Endothelial cell of umbilical vein (primary cell): ENCODE data around the gene CACNB1. TPM values are rescaled to one million over a fixed set of nuclear protein-coding genes. Genes with fewer than 3 reads are reported as not detected.

Experiments
- BruUV-seq: library from RNA; stranded (reverse); fragments of 400-500 nt; replicated peaks from 2 replicates; lab custom pipeline; 2021; lab: Mats Ljungman, UMichigan
- CTCF ChIA-PET: fragments of 300-600, 350-600 bp; sonication (Branson Sonifier 250); formaldehyde crosslinking; loops from one replicate; lab custom pipeline; 2021; ENCODE audit warnings: antibody characterized with exemption, inconsistent platforms; lab: Charles Lee
- POLR2A ChIA-PET: fragments of 300-600, 350-600 bp; sonication (Branson Sonifier 250); formaldehyde crosslinking; loops from one replicate; lab custom pipeline; 2021; ENCODE audit warnings: antibody characterized with exemption, inconsistent platforms; lab: Charles Lee
- DNase-seq: peaks from one replicate; pipeline ENCODE4 v3.0.0-alpha.2; 2011; ENCODE audit warnings: low read depth, low spot score
- FAIRE-seq: peaks from 2 replicates; lab custom pipeline; 2011; peaks lifted over from hg19 to GRCh38; lab: Jason Lieb, UNC
- H2AFZ ChIP-seq: 2 replicates; pipeline ENCODE4 v1.6.0; 2012; ENCODE audit warnings: low read depth, low read length, control low read depth, inconsistent platforms
- H3K27ac ChIP-seq: 2 replicates; pipeline ENCODE4 v1.5.1; 2011; ENCODE audit warnings: low read depth, mild to moderate bottlenecking, control low read depth, low read length, moderate library complexity; ENCODE audit not compliant: insufficient read depth
- H3K27me3 ChIP-seq, 2 experiments: 2 replicates each; pipeline versions ENCODE4 v1.6.0 to v1.6.1; 2011; ENCODE audit warnings: low read length in 2 of 2, mixed read lengths in 1 of 2; ENCODE audit not compliant: control insufficient read depth in 2 of 2, insufficient read depth in 2 of 2
- H3K36me3 ChIP-seq, 2 experiments: 2 replicates in 1 of 2; 3 replicates in 1 of 2; pipeline ENCODE4 v1.5.1; 2011; ENCODE audit warnings: low read length in 2 of 2, mild to moderate bottlenecking in 1 of 2, moderate library complexity in 1 of 2; ENCODE audit not compliant: control insufficient read depth in 2 of 2, insufficient read depth in 2 of 2; ENCODE audit errors: extremely low read depth in 1 of 2
- H3K4me1 ChIP-seq: 3 replicates; pipeline ENCODE4 v1.5.1; 2011; ENCODE audit warnings: mild to moderate bottlenecking, low read length; ENCODE audit not compliant: control insufficient read depth, insufficient read depth; ENCODE audit errors: extremely low read depth
- H3K4me2 ChIP-seq: 2 replicates; pipeline ENCODE4 v1.6.1; 2011; ENCODE audit warnings: low read length, control low read depth, mixed read lengths; ENCODE audit not compliant: insufficient read depth
- H3K4me3 ChIP-seq, 3 experiments: fragments of 200-600 bp in 1 of 3; sonication (generic), shearing (Covaris generic) in 1 of 3; replicated peaks in 1 of 3; 2 replicates each; pipeline ENCODE4 v1.5.1; 2011 to 2016; ENCODE audit warnings: control low read depth in 3 of 3, low read length in 3 of 3, mild to moderate bottlenecking in 2 of 3, inconsistent platforms in 1 of 3, low read depth in 1 of 3, moderate library complexity in 1 of 3; ENCODE audit not compliant: insufficient read depth in 1 of 3
- H3K79me2 ChIP-seq: 2 replicates; pipeline ENCODE4 v1.6.0; 2012; ENCODE audit warnings: low read length, inconsistent platforms; ENCODE audit not compliant: control insufficient read depth, insufficient read depth
- H3K9ac ChIP-seq: replicated peaks from 2 replicates; pipeline ENCODE3; 2011; ENCODE audit warnings: low read length, control low read depth; ENCODE audit not compliant: insufficient read depth; ENCODE audit errors: extremely low read depth
- H3K9me1 ChIP-seq: replicated peaks from 3 replicates; pipeline ENCODE4 v1.6.0; 2011; ENCODE audit warnings: mild to moderate bottlenecking, low read length; ENCODE audit not compliant: control insufficient read depth, insufficient read depth; ENCODE audit errors: extremely low read depth
- H3K9me3 ChIP-seq: replicated peaks from 2 replicates; pipeline ENCODE4 v1.5.1; 2012; ENCODE audit warnings: low read length, inconsistent platforms; ENCODE audit not compliant: control insufficient read depth, insufficient read depth
- H4K20me1 ChIP-seq: replicated peaks from 2 replicates; pipeline ENCODE3; 2011; ENCODE audit warnings: mild to moderate bottlenecking, low read length; ENCODE audit not compliant: control insufficient read depth, insufficient read depth; ENCODE audit errors: extremely low read depth
- EZH2 ChIP-seq: IDR thresholded peaks from 2 replicates; pipeline ENCODE4 v1.6.1; 2012; ENCODE audit warnings: borderline replicate concordance, low read depth, mild to moderate bottlenecking, moderate library complexity, low read length, inconsistent platforms; ENCODE audit not compliant: severe bottlenecking
- GATA2 ChIP-seq: IDR thresholded peaks from 2 replicates; pipeline ENCODE4 v1.7.0; 2011; ENCODE audit warnings: low read depth, mild to moderate bottlenecking, moderate library complexity, mixed read lengths, low read length; ENCODE audit not compliant: insufficient read length, insufficient read depth
- dilution Hi-C: fragments of 300-500 bp; cut with MboI; formaldehyde crosslinking; loops from one replicate; pipeline ENCODE4 v1.15.0; 2019; ENCODE audit warnings: low sequenced_read_pairs; ENCODE audit not compliant: extremely low pct_ligation_motif_present
- intact Hi-C: fragments of 100-400 bp; cut with micrococcal nuclease; formaldehyde crosslinking; loops from one replicate; pipeline ENCODE4 v1.10.0; 2022
- polyA plus RNA-seq, 4 experiments: library from polyadenylated mRNA; depleted of rRNA in 3 of 4; stranded (reverse) in 3 of 4; unstranded in 1 of 4; fragments of >200 nt; gene quantifications; 2 replicates each; pipeline versions ENCODE4 v1.2.1 to v1.2.3, GENCODE V29; 2011 to 2012; ENCODE audit warnings: missing spikeins in 1 of 4
- total RNA-seq: library from RNA; stranded (reverse); gene quantifications from 2 replicates; pipeline ENCODE4 v1.2.3, GENCODE V29; 2021

CACNB1 gene
- total and polyA plus RNA-seq, 2 donors (not counting 3 experiments of a cell fraction or from before 2014, with no cell fraction given), result 4.7 to 12.3 TPM

- H2AFZ ChIP-seq, result no peak overlapping the region
- intact Hi-C loops (no loop called here), dilution Hi-C loops (no loop called here)
- H3K4me3 ChIP-seq, result no peak overlapping the region
- H3K4me1 ChIP-seq, result peaks cover under 1% of the 10 kb centered on the region
- CTCF ChIA-PET, result interaction anchor here (0.6 to 3.4 kb wide), 6 partner anchors 12 to 237 kb away, joined by 3 to 18 read pairs (median 3); no protein-coding TSS in a partner anchor
- peaks cover 28 to 30% of the 10 kb centered on the region in 2 experiments for H3K27me3 ChIP-seq
- H3K4me2 ChIP-seq, result no peak overlapping the region
- no peaks in the 10 kb centered on the region for H3K9me3 ChIP-seq
- no peaks in the 10 kb centered on the region for H3K36me3 ChIP-seq
- no TSS peak for BruUV-seq
- TF ChIP-seq EZH2, result no peak
- no peaks in the 10 kb centered on the region for H3K79me2 ChIP-seq
- no peak for FAIRE-seq
- POLR2A ChIA-PET, result no interaction called here
- no peak overlapping the region for H3K27ac ChIP-seq
- H4K20me1 ChIP-seq, result no peaks in the 10 kb centered on the region
- no peaks in the 10 kb centered on the region for H3K9me1 ChIP-seq
- no peak for DNase-seq
- no peak overlapping the region for H3K9ac ChIP-seq
Measured at GRCh38 chr17:39219647-39220154, 22.2 kb upstream of the CACNB1 start.

- H3K27ac ChIP-seq, result no peak overlapping the region
- CTCF ChIA-PET, result interaction anchor here (0.5 to 3.4 kb wide), 6 partner anchors 13 to 1284 kb away, joined by 3 to 18 read pairs (median 3); no protein-coding TSS in a partner anchor
- TF ChIP-seq GATA2, result no peak
- DNase-seq (no peak), FAIRE-seq (no peak)
- no TSS peak for BruUV-seq
- no peaks in the 10 kb centered on the region for H3K79me2 ChIP-seq
- peaks cover 20 to 24% of the 10 kb centered on the region in 2 experiments for H3K27me3 ChIP-seq
- no peaks in the 10 kb centered on the region for H3K36me3 ChIP-seq
- H3K9me1 ChIP-seq, result no peaks in the 10 kb centered on the region
- POLR2A ChIA-PET, result no interaction called here
- no peak overlapping the region for H2AFZ ChIP-seq
- no peaks in the 10 kb centered on the region for H3K9me3 ChIP-seq
- H3K9ac ChIP-seq, result no peak overlapping the region
- H4K20me1 ChIP-seq, result no peaks in the 10 kb centered on the region
- dilution Hi-C loops, result no loop called here
- intact Hi-C loops, result no loop called here
- H3K4me2 ChIP-seq, result no peak overlapping the region
- H3K4me1 ChIP-seq, result no peaks in the 10 kb centered on the region
- no peak overlapping the region for H3K4me3 ChIP-seq
Measured at GRCh38 chr17:39218906-39219305, 21.4 kb upstream of the CACNB1 start.
